ENCODE measurements around the gene MRPL52. TPM values are rescaled to one million over a fixed set of nuclear protein-coding genes. Genes with fewer than 3 reads are reported as not detected.

The MRPL52 gene
- total RNA-seq, result 100 to 1,000 TPM in 1 of 4 donors, 10 to 100 TPM in 3; 30.3 to 114 (median 52.9) TPM

DNA sequence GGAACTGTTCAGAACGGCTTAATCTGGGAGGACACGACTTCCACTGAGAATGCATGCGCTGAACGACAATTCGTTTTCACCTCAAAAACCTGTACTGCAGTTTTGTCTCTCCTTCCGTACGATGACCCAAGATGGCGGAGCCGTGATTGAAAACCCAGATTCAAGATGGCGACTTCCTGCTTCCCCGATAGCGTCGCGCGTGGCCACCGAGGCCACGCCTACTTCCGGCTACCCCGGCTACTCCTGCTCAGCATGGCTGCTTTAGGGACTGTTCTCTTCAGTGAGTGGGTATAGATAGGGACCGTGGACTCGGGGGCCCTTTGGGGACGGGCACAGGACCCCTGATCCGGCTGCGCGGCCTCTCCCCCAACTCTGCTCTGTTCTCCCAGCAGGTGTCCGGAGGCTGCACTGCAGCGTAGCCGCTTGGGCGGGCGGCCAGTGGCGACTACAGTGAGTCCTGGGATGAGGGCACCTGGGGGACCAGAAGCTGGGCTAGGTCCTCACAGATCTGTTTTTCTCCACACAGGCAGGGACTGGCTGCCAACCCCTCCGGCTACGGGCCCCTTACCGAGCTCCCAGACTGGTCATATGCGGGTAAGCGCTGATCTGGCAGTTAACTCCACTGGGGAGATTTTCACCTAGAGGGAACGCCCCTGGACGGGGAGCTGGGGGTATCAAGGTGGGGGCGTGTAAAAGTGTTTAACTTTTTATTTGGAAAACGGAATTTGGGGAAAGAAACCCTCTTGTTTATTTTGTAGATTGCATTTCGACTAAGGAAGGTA lies at the start of gene MRPL52:
Gene MRPL52 (plus strand): TSS at position 227 of the 782 bp plus-strand sequence. CDS start 26 bp downstream, at position 253.
- Histone ChIP-seq H3K27me3 (no peaks in the 10 kb centered on the region), H3K36me3 (peaks cover 0 to 12% (median 0%) of the 10 kb centered on the region in 3 donors), H3K4me1 (peaks cover 0 to 12% (median 4%) of the 10 kb centered on the region in 4 donors), H3K9me3 (no peaks in the 10 kb centered on the region), H3K4me3 (peak within 1 kb of the TSS; percentile 73 to 92 (median 88)), H3K27ac (peak within 1 kb of the TSS; percentile 68 to 92 (median 82))
- peak in 1 of 2 donors; percentile 22 for TF ChIP-seq POLR2A (IDR thresholded peaks at IDR 0.05)
- TF ChIP-seq, protein P1, sequence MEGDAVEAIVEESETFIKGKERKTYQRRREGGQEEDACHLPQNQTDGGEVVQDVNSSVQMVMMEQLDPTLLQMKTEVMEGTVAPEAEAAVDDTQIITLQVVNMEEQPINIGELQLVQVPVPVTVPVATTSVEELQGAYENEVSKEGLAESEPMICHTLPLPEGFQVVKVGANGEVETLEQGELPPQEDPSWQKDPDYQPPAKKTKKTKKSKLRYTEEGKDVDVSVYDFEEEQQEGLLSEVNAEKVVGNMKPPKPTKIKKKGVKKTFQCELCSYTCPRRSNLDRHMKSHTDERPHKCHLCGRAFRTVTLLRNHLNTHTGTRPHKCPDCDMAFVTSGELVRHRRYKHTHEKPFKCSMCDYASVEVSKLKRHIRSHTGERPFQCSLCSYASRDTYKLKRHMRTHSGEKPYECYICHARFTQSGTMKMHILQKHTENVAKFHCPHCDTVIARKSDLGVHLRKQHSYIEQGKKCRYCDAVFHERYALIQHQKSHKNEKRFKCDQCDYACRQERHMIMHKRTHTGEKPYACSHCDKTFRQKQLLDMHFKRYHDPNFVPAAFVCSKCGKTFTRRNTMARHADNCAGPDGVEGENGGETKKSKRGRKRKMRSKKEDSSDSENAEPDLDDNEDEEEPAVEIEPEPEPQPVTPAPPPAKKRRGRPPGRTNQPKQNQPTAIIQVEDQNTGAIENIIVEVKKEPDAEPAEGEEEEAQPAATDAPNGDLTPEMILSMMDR (IDR thresholded peaks at IDR 0.05), result no peak
- peak; percentile 89 to 96 (median 91) for DNase-seq

DNA sequence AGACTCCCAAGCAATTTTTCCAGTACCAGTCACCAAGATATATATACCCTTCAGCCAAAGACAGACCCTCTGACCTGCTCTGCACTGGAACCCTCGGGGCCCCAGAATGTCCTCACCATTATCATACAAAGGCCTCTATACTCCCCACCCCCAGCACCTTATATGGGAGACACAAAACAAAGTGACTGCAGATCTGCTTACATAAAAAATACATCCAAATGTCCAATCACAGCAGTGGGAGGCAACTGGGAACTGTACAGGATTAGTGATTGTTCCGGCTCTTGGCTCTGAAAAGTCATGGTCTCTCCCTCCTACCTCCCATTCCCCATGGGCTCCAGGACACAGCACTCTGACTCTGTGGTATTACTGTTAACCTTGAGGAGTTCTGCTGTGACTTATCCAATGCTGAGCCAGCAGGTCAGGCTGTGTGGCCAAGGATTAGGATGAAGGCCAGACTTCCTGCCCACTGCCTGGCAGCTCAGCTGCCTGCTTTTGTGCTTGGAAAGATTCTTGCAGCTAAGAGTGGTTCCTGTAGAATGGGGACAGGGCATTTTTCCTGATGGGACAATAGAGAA lies 49.5 kb upstream of the MRPL52 start:
- DNase-seq, result no peak
- Histone ChIP-seq H3K27me3 (no peaks in the 10 kb centered on the region), H3K4me1 (no peaks in the 10 kb centered on the region), H3K9me3 (no peaks in the 10 kb centered on the region), H3K27ac (no peak overlapping the region), H3K36me3 (peaks cover 0 to 11% (median 0%) of the 10 kb centered on the region in 3 donors), H3K4me3 (no peak overlapping the region)
- no peak for TF ChIP-seq POLR2A (IDR thresholded peaks at IDR 0.05)
- TF ChIP-seq, protein P1 (IDR thresholded peaks at IDR 0.05), result no peak

DNA sequence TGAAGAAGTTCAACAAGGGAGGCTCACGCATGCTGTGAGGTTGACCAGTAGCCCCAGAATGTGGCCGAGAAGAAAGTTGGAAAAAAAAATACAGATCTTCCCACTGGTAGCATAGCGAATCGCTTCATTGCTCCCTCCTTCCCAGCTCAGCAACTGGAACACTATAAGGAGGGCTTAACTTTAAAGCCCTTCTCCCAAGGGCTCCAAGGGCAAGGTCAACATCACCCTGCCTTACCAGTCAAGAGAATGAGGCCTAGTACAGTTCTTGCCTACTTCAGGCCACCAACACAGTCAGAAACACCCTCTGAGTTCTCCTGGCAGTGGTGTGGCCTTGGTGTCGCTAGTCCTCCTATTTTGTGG lies 48.8 kb upstream of the MRPL52 start:
- Histone ChIP-seq H3K9me3 (no peaks in the 10 kb centered on the region), H3K4me3 (no peak overlapping the region), H3K27me3 (no peaks in the 10 kb centered on the region), H3K36me3 (peaks cover 0 to 7% (median 0%) of the 10 kb centered on the region in 3 donors), H3K4me1 (no peaks in the 10 kb centered on the region), H3K27ac (no peak overlapping the region)
- DNase-seq, result no peak
- TF ChIP-seq, protein P1 (IDR thresholded peaks at IDR 0.05), result no peak
- no peak for TF ChIP-seq POLR2A (IDR thresholded peaks at IDR 0.05)

DNA sequence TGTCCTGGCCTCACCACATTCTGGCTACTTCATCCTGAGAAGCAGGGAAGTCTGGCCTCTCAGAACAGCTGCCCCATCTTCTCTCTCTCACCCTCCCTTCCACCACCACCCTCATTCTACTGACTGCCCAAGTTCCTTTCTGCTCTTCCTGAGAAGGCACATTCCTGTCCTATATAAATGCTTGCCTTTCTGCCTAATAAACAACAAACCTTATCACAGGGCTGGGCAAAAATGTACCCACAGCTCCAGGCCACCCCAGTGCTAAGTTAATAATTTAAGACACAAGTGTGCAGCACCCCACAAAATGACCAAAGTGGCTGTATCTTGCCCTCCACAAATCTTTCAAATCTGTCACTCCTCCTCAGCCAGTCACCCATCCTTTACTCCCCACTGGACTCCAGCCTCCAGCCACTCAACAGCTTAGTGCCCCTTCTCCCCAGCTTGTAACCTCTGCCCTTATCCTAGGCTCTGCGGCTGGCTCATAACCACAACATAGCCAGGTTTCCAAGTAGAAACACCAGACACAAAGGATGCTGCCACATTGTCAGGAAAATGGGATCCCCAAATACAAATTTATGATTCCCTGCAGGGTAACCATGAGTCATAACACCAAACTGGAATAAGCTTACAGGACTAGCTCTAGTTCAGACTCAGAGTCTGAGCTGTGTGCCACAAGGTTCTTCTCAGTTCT lies 48.2 kb upstream of the MRPL52 start:
- no peaks in the 10 kb centered on the region for H3K27me3 ChIP-seq
- TF ChIP-seq, protein P1 (IDR thresholded peaks at IDR 0.05), result no peak
- no peak for TF ChIP-seq POLR2A (IDR thresholded peaks at IDR 0.05)
- DNase-seq, result no peak
- H3K27ac ChIP-seq, result no peak overlapping the region
- H3K4me3 ChIP-seq, result no peak overlapping the region
- no peaks in the 10 kb centered on the region for H3K9me3 ChIP-seq
- H3K36me3 ChIP-seq, result peaks cover 0 to 3% (median 0%) of the 10 kb centered on the region in 3 donors
- H3K4me1 ChIP-seq, result no peaks in the 10 kb centered on the region

DNA sequence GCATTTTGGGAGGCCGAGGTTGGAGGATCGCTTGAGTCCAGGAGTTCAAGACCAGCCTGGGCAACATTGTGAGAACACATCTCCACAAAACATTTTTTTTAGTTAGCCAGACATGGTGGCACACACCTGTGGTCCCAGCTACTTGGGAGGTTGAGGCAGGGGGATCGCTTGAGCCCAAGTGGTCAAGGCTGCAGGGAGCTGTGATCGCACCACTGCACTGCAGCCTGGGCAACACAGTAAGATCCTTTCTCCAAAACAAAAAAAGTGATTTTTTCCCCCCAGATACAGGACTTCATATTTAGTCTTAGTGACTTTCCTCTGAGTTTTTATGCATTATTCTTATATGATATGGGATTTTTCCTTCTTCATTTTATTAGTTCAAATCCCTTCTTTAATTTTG lies 43.0 kb upstream of the MRPL52 start:
- no peaks in the 10 kb centered on the region for H3K27me3 ChIP-seq
- H3K36me3 ChIP-seq, result no peaks in the 10 kb centered on the region
- no peaks in the 10 kb centered on the region for H3K4me1 ChIP-seq
- H3K4me3 ChIP-seq, result no peak overlapping the region
- H3K27ac ChIP-seq, result no peak overlapping the region
- no peaks in the 10 kb centered on the region for H3K9me3 ChIP-seq
- no peak for TF ChIP-seq POLR2A (IDR thresholded peaks at IDR 0.05)
- TF ChIP-seq, protein P1 (IDR thresholded peaks at IDR 0.05), result no peak
- DNase-seq, result no peak

Measured in Peyer's patch (tissue), 4 donors.